HepG2 (cell line): ENCODE results near the gene TENT4B. TPM values are rescaled to one million over a fixed set of nuclear protein-coding genes. Genes with fewer than 3 reads are reported as not detected.

Experiments used
- ATM ChIP-seq: fragments of 450-650 bp; IDR thresholded peaks from 2 replicates; pipeline ENCODE4 v1.7.1; 2017; ENCODE audit warnings: mild to moderate bottlenecking, borderline replicate concordance
- DDIT3 ChIP-seq: sonication (generic); formaldehyde crosslinking; IDR thresholded peaks from 2 replicates; pipeline ENCODE4 v1.4.0; 2020; ENCODE audit warnings: mild to moderate bottlenecking, missing genetic modification reagents
- HNRNPK ChIP-seq: fragments of 200-400 bp; formaldehyde crosslinking; IDR thresholded peaks from 2 replicates; pipeline ENCODE4 v1.6.1; 2018; ENCODE audit warnings: low read length, low read depth, moderate library complexity, mild to moderate bottlenecking; ENCODE audit not compliant: poor library complexity, severe bottlenecking
- HNRNPLL ChIP-seq: fragments of 200-400 bp; formaldehyde crosslinking; IDR thresholded peaks from 2 replicates; pipeline ENCODE4 v1.6.1; 2017; ENCODE audit warnings: mild to moderate bottlenecking, low read depth, low read length; ENCODE audit not compliant: poor library complexity, severe bottlenecking
- MYC ChIP-seq: sonication (generic); formaldehyde crosslinking; IDR thresholded peaks from 2 replicates; pipeline ENCODE4 v1.9.0; 2021; ENCODE audit warnings: missing genetic modification reagents, borderline replicate concordance
- PAWR ChIP-seq: sonication (generic); formaldehyde crosslinking; IDR thresholded peaks from 2 replicates; pipeline ENCODE4 v1.4.0; 2020; ENCODE audit warnings: missing genetic modification reagents, mild to moderate bottlenecking, borderline replicate concordance
- RXRA ChIP-seq: sonication (generic); formaldehyde crosslinking; IDR thresholded peaks from 2 replicates; pipeline ENCODE4 v1.5.1; 2020; ENCODE audit warnings: missing genetic modification reagents
- SKI ChIP-seq: fragments of 450-650 bp; IDR thresholded peaks from one replicate; pipeline ENCODE4 v1.6.1; 2018; ENCODE audit warnings: mild to moderate bottlenecking; ENCODE audit not compliant: partially characterized antibody
- SMC3 ChIP-seq: IDR thresholded peaks from 2 replicates; pipeline ENCODE4 v1.6.1; 2011; ENCODE audit warnings: low read length, improper control_type of control experiment
- TOPORS ChIP-seq: sonication (generic); formaldehyde crosslinking; IDR thresholded peaks from 2 replicates; pipeline ENCODE4 v1.8.0; 2023; ENCODE audit warnings: mild to moderate bottlenecking, missing genetic modification reagents
- YEATS4 ChIP-seq: sonication (generic); formaldehyde crosslinking; IDR thresholded peaks from 2 replicates; pipeline ENCODE4 v1.4.0; 2020; ENCODE audit warnings: missing genetic modification reagents, borderline replicate concordance
- ZBTB49 ChIP-seq: sonication (generic); formaldehyde crosslinking; IDR thresholded peaks from 2 replicates; pipeline ENCODE4 v1.4.0; 2020; ENCODE audit warnings: missing genetic modification reagents, borderline replicate concordance
- ZNF383 ChIP-seq: sonication (generic); formaldehyde crosslinking; IDR thresholded peaks from 2 replicates; pipeline ENCODE4 v1.4.0; 2020; ENCODE audit warnings: missing genetic modification reagents, mild to moderate bottlenecking, borderline replicate concordance
- ZNF605 ChIP-seq: sonication (generic); formaldehyde crosslinking; IDR thresholded peaks from 2 replicates; pipeline ENCODE4 v1.8.0; 2022; ENCODE audit warnings: mild to moderate bottlenecking, missing genetic modification reagents
- ZNF883 ChIP-seq: sonication (generic); formaldehyde crosslinking; IDR thresholded peaks from 2 replicates; pipeline ENCODE4 v1.5.1; 2020; ENCODE audit warnings: mild to moderate bottlenecking, missing genetic modification reagents; ENCODE audit errors: not compliant biosample characterization
- polyA plus RNA-seq, 8 experiments: library from polyadenylated mRNA; depleted of rRNA in 3 of 8; stranded (reverse) in 7 of 8; unstranded in 1 of 8; fragments of >200 nt; fragmentation: Illumina TruSeq in 4 of 8; extraction: Trizol in 4 of 8; gene quantifications; 2 replicates each; pipeline versions ENCODE4 v1.2.1 to v1.2.3, GENCODE V29; 2011 to 2016; ENCODE audit warnings: low read depth in 4 of 8, missing spikeins in 1 of 8, mixed read lengths in 1 of 8; ENCODE audit not compliant: insufficient read depth in 1 of 8
- total RNA-seq, 5 experiments: library from RNA; depleted of rRNA; stranded (reverse); fragments of >200 nt; fragmentation: Illumina TruSeq; extraction: Trizol; gene quantifications; 2 replicates each; pipeline ENCODE4 v1.2.3, GENCODE V29; 2016; ENCODE audit warnings: low read depth in 1 of 5
- TF ChIP-seq, protein P1 (sequence below): IDR thresholded peaks from 2 replicates; pipeline ENCODE4 v1.6.1; 2016; ENCODE audit warnings: low read depth, control low read depth
- TF ChIP-seq, protein P2 (sequence below): sonication (generic); formaldehyde crosslinking; IDR thresholded peaks from 2 replicates; pipeline ENCODE4 v1.5.0; 2020; ENCODE audit warnings: missing genetic modification reagents
- TF ChIP-seq, protein P3 (sequence below): sonication (generic); formaldehyde crosslinking; IDR thresholded peaks from 2 replicates; pipeline ENCODE4 v1.8.0; 2022; ENCODE audit warnings: mild to moderate bottlenecking, missing genetic modification reagents, moderate library complexity

The TENT4B gene
- total and polyA plus RNA-seq, 2 of the 13 experiments (the other 11 are each of a cell fraction or from before 2014, with no cell fraction given): 15.0 to 32.8 TPM

GRCh38 chr16:50152807-50153595 is at the start of gene TENT4B (continued):
- TF ChIP-seq TOPORS (CRISPR knock-in tag) (0 out of 2 replicates have a peak, but pooled peaks have one; percentile 26), ATM (no peak), PAWR (no peak), ZNF883 (CRISPR knock-in tag) (peak; percentile 96), YEATS4 (CRISPR knock-in tag) (peak; percentile 91), SMC3 (no peak), ZBTB49 (CRISPR knock-in tag) (0 out of 2 replicates have a peak, but pooled peaks have one; percentile 43), RXRA (peak; percentile 53), ZNF605 (CRISPR knock-in tag) (peak; percentile 64; the same call in 1 of the 2 replicates), SKI (peak; percentile 22), HNRNPK (peak; percentile 87), ZNF383 (CRISPR knock-in tag) (no peak), MYC (peak; percentile 95), HNRNPLL (peak; percentile 85), DDIT3 (CRISPR knock-in tag) (no peak)
- TF ChIP-seq, protein P1, sequence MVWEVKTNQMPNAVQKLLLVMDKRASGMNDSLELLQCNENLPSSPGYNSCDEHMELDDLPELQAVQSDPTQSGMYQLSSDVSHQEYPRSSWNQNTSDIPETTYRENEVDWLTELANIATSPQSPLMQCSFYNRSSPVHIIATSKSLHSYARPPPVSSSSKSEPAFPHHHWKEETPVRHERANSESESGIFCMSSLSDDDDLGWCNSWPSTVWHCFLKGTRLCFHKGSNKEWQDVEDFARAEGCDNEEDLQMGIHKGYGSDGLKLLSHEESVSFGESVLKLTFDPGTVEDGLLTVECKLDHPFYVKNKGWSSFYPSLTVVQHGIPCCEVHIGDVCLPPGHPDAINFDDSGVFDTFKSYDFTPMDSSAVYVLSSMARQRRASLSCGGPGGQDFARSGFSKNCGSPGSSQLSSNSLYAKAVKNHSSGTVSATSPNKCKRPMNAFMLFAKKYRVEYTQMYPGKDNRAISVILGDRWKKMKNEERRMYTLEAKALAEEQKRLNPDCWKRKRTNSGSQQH (CRISPR knock-in tag): peak; percentile 76; the same call in 1 of the 2 replicates
- TF ChIP-seq, protein P2, sequence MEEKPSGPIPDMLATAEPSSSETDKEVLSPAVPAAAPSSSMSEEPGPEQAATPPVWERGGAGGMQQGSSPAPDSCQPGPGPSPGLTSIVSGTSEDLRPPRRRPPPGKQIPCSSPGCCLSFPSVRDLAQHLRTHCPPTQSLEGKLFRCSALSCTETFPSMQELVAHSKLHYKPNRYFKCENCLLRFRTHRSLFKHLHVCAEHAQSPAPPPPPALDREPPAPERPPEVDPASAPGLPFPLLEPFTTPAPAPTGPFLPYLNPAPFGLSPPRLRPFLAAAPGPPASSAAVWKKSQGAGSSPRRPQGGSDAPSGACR (CRISPR knock-in tag): 0 out of 2 replicates have a peak, but pooled peaks have one; percentile 48
- TF ChIP-seq, protein P3, sequence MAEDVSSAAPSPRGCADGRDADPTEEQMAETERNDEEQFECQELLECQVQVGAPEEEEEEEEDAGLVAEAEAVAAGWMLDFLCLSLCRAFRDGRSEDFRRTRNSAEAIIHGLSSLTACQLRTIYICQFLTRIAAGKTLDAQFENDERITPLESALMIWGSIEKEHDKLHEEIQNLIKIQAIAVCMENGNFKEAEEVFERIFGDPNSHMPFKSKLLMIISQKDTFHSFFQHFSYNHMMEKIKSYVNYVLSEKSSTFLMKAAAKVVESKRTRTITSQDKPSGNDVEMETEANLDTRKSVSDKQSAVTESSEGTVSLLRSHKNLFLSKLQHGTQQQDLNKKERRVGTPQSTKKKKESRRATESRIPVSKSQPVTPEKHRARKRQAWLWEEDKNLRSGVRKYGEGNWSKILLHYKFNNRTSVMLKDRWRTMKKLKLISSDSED (CRISPR knock-in tag): peak; percentile 57; the same call in 1 of the 2 replicates
